Vagina (tissue), 2 donors: ENCODE results near the gene AADACL4. TPM values are rescaled to one million over a fixed set of nuclear protein-coding genes. Genes with fewer than 3 reads are reported as not detected.

Experiments used
- DNase-seq, 2 donors: peaks; one replicate each; pipeline ENCODE4 v3.0.0-alpha.2; 2017; ENCODE audit errors: extremely low spot score in 2 of 2
- H3K27ac ChIP-seq: fragments of 200-600 bp; sonication (generic); one replicate; pipeline ENCODE4 v1.5.1; 2019
- H3K27me3 ChIP-seq: fragments of 200-600 bp; sonication (generic); one replicate; pipeline ENCODE4 v1.5.1; 2019
- H3K36me3 ChIP-seq, 2 donors: fragments of 200-600 bp; sonication (generic); one replicate each; pipeline ENCODE4 v1.5.1; 2017 to 2019
- H3K4me1 ChIP-seq: fragments of 200-600 bp; sonication (generic); one replicate; pipeline ENCODE4 v1.5.1; 2019
- H3K4me3 ChIP-seq, 2 donors: fragments of 200-600 bp; sonication (generic); 1 replicate in 1 of 2; 2 replicates in 1 of 2; pipeline ENCODE4 v1.5.1; 2016 to 2019
- H3K9me3 ChIP-seq: fragments of 200-600 bp; sonication (generic); one replicate; pipeline ENCODE4 v1.5.1; 2019
- CTCF ChIP-seq, 3 experiments: fragments of 450-650 bp in 2 of 3; fragments of 200-600 bp in 1 of 3; sonication (generic) in 1 of 3; IDR thresholded peaks; one replicate each; pipeline ENCODE4 v1.5.1; 2017 to 2019; ENCODE audit warnings: antibody characterized with exemption in 3 of 3, mild to moderate bottlenecking in 2 of 3, moderate library complexity in 2 of 3
- POLR2A ChIP-seq, 2 donors: fragments of 450-650 bp; IDR thresholded peaks; one replicate each; pipeline ENCODE4 v1.6.1; 2017; ENCODE audit warnings: antibody characterized with exemption in 2 of 2, mild to moderate bottlenecking in 2 of 2, moderate library complexity in 2 of 2
- POLR2AphosphoS5 ChIP-seq, 2 donors: sonication (generic); formaldehyde crosslinking; IDR thresholded peaks; one replicate each; pipeline ENCODE4 v1.9.0; 2017; ENCODE audit warnings: antibody characterized with exemption in 2 of 2, mild to moderate bottlenecking in 2 of 2, low read depth in 1 of 2; ENCODE audit not compliant: insufficient read depth in 1 of 2
- intact Hi-C: fragments of 100-400 bp; cut with DNase I; formaldehyde crosslinking; loops from one replicate; pipeline ENCODE4 v1.15.1; 2023
- total RNA-seq: library from RNA; depleted of rRNA; stranded (reverse); fragments of >200 nt; gene quantifications from one replicate; pipeline ENCODE4 v1.2.3, GENCODE V29; 2016

The AADACL4 gene
- total RNA-seq, 1 donor from 2014 or later, result not detected

GRCh38 chr1:12678350-12678749 lies 34.5 kb downstream of the AADACL4 start:
- no peak for DNase-seq
- Histone ChIP-seq H3K4me1 (no peaks in the 10 kb centered on the region), H3K27me3 (no peaks in the 10 kb centered on the region), H3K4me3 (no peak overlapping the region), H3K36me3 (no peaks in the 10 kb centered on the region), H3K9me3 (no peaks in the 10 kb centered on the region), H3K27ac (no peak overlapping the region)
- TF ChIP-seq CTCF (IDR thresholded peaks at IDR 0.05) (no peak), POLR2A (IDR thresholded peaks at IDR 0.05) (no peak), POLR2AphosphoS5 (IDR thresholded peaks at IDR 0.05; ENCODE audit: insufficient read depth in 1 of 2, low read depth in 1 of 2) (no peak)
- intact Hi-C loops, result no loop called here

- intact Hi-C loops, result no loop called here
- DNase-seq, result no peak
- no peaks in the 10 kb centered on the region for H3K4me1 ChIP-seq
- no peak overlapping the region for H3K27ac ChIP-seq
- H3K36me3 ChIP-seq, result no peaks in the 10 kb centered on the region
- H3K27me3 ChIP-seq, result no peaks in the 10 kb centered on the region
- no peaks in the 10 kb centered on the region for H3K9me3 ChIP-seq
- no peak overlapping the region for H3K4me3 ChIP-seq
- TF ChIP-seq CTCF (IDR thresholded peaks at IDR 0.05) (no peak), POLR2A (IDR thresholded peaks at IDR 0.05) (no peak), POLR2AphosphoS5 (IDR thresholded peaks at IDR 0.05; ENCODE audit: insufficient read depth in 1 of 2, low read depth in 1 of 2) (no peak)
Measured at GRCh38 chr1:12678820-12679219, 34.9 kb downstream of the AADACL4 start.

GRCh38 chr1:12690156-12690555 lies 46.3 kb downstream of the AADACL4 start:
- TF ChIP-seq POLR2AphosphoS5 (IDR thresholded peaks at IDR 0.05; ENCODE audit: insufficient read depth in 1 of 2, low read depth in 1 of 2) (no peak), CTCF (IDR thresholded peaks at IDR 0.05) (no peak), POLR2A (IDR thresholded peaks at IDR 0.05) (no peak)
- intact Hi-C loops, result no loop called here
- DNase-seq, result no peak
- H3K27ac ChIP-seq, result no peak overlapping the region
- H3K36me3 ChIP-seq, result no peaks in the 10 kb centered on the region
- H3K4me1 ChIP-seq, result no peaks in the 10 kb centered on the region
- H3K27me3 ChIP-seq, result no peaks in the 10 kb centered on the region
- H3K4me3 ChIP-seq, result no peak overlapping the region
- no peaks in the 10 kb centered on the region for H3K9me3 ChIP-seq

- Histone ChIP-seq H3K4me3 (no peak overlapping the region), H3K4me1 (no peaks in the 10 kb centered on the region), H3K27ac (no peak overlapping the region), H3K9me3 (no peaks in the 10 kb centered on the region), H3K36me3 (no peaks in the 10 kb centered on the region), H3K27me3 (no peaks in the 10 kb centered on the region)
- no peak for TF ChIP-seq POLR2AphosphoS5 (IDR thresholded peaks at IDR 0.05; ENCODE audit: insufficient read depth in 1 of 2, low read depth in 1 of 2)
- no peak for DNase-seq
- intact Hi-C loops, result no loop called here
Measured at GRCh38 chr1:12692967-12693782, 49.3 kb downstream of the AADACL4 start.

- Histone ChIP-seq H3K27ac (no peak overlapping the region), H3K4me3 (no peak overlapping the region), H3K27me3 (no peaks in the 10 kb centered on the region), H3K4me1 (no peaks in the 10 kb centered on the region), H3K36me3 (no peaks in the 10 kb centered on the region), H3K9me3 (no peaks in the 10 kb centered on the region)
- DNase-seq, result no peak
- intact Hi-C loops, result no loop called here
- TF ChIP-seq CTCF (IDR thresholded peaks at IDR 0.05), result no peak
- TF ChIP-seq POLR2AphosphoS5 (IDR thresholded peaks at IDR 0.05; ENCODE audit: insufficient read depth in 1 of 2, low read depth in 1 of 2), result no peak
- TF ChIP-seq POLR2A (IDR thresholded peaks at IDR 0.05), result no peak
Measured at GRCh38 chr1:12696658-12697057, 52.8 kb downstream of the AADACL4 start.
